ENCODE data around the gene RGS7.
"Not testable (repeated sequence)": the region's sequence is repeated elsewhere in the genome, so short reads cannot be mapped to it uniquely, and the experiment has no call there.

The RGS7 gene

GRCh38 chr1:241221319-241221718 is 135.7 kb downstream of the RGS7 start:
- no peak for TF ChIP-seq CTCF (IDR thresholded peaks at IDR 0.05)
- H3K9me3 Mint-ChIP-seq: no peaks in the 10 kb centered on the region
- H3K36me3 Mint-ChIP-seq (ENCODE audit: low read depth): no peaks in the 10 kb centered on the region
- H3K27me3 Mint-ChIP-seq (ENCODE audit: low read depth, poor library complexity): peaks cover 5% of the 10 kb centered on the region
- H3K4me1 Mint-ChIP-seq: no peaks in the 10 kb centered on the region
- no peak overlapping the region for H3K4me3 Mint-ChIP-seq
- H3K27ac Mint-ChIP-seq: no peak overlapping the region
- no peak for DNase-seq

GRCh38 chr1:241220913-241221312 is 136.1 kb downstream of the RGS7 start:
- not testable (repeated sequence) for H3K27me3 Mint-ChIP-seq (ENCODE audit: low read depth, poor library complexity); H3K9me3 Mint-ChIP-seq; H3K4me3 Mint-ChIP-seq; DNase-seq; H3K36me3 Mint-ChIP-seq (ENCODE audit: low read depth); H3K4me1 Mint-ChIP-seq; H3K27ac Mint-ChIP-seq

- no peaks in the 10 kb centered on the region for H3K4me1 Mint-ChIP-seq
- peak overlapping the region; percentile 43 for H3K27ac Mint-ChIP-seq
- H3K36me3 Mint-ChIP-seq (ENCODE audit: low read depth): no peaks in the 10 kb centered on the region
- no peak overlapping the region for H3K4me3 Mint-ChIP-seq
- H3K27me3 Mint-ChIP-seq (ENCODE audit: low read depth, poor library complexity): peaks cover 2% of the 10 kb centered on the region
- DNase-seq: no peak
- no peaks in the 10 kb centered on the region for H3K9me3 Mint-ChIP-seq
- no peak for TF ChIP-seq CTCF (IDR thresholded peaks at IDR 0.05)
These were observed 137.6 kb downstream of the RGS7 start for GRCh38 chr1:241219449-241219848.

GRCh38 chr1:241217516-241217915 is 139.5 kb downstream of the RGS7 start:
- Mint-ChIP-seq H3K27me3 (ENCODE audit: low read depth, poor library complexity) (peaks cover 2% of the 10 kb centered on the region), H3K36me3 (ENCODE audit: low read depth) (no peaks in the 10 kb centered on the region), H3K9me3 (no peaks in the 10 kb centered on the region), H3K4me3 (no peak overlapping the region), H3K27ac (no peak overlapping the region), H3K4me1 (no peaks in the 10 kb centered on the region)
- TF ChIP-seq CTCF (IDR thresholded peaks at IDR 0.05): no peak
- DNase-seq: no peak

DNA sequence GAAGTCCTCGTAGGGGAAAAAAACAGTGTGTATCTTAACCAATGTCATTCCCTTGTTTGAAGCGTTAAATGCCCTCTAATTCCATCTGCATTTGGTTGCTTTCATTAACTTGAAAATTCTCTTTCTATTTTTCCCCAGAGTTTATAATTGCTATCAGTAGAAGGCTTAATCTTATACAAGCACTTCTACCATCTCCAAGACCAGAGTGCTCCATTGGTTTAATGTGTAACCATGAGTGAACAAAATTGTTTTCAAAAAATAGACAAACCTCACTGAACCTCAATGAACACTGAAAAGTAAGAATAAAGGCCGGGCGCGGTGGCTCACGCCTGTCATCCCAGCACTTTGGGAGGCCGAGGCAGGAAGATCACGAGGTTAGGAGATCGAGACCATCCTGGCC is 141.3 kb downstream of the RGS7 start:
- no peaks in the 10 kb centered on the region for H3K36me3 Mint-ChIP-seq (ENCODE audit: low read depth)
- H3K4me3 Mint-ChIP-seq: no peak overlapping the region
- DNase-seq: no peak
- H3K27ac Mint-ChIP-seq: no peak overlapping the region
- no peaks in the 10 kb centered on the region for H3K9me3 Mint-ChIP-seq
- no peak for TF ChIP-seq CTCF (IDR thresholded peaks at IDR 0.05)
- no peaks in the 10 kb centered on the region for H3K4me1 Mint-ChIP-seq
- peaks cover 2% of the 10 kb centered on the region for H3K27me3 Mint-ChIP-seq (ENCODE audit: low read depth, poor library complexity)

- no peaks in the 10 kb centered on the region for H3K9me3 Mint-ChIP-seq
- H3K27me3 Mint-ChIP-seq (ENCODE audit: low read depth, poor library complexity): peaks cover 2% of the 10 kb centered on the region
- no peak for DNase-seq
- H3K4me1 Mint-ChIP-seq: no peaks in the 10 kb centered on the region
- H3K27ac Mint-ChIP-seq: no peak overlapping the region
- no peak overlapping the region for H3K4me3 Mint-ChIP-seq
- no peaks in the 10 kb centered on the region for H3K36me3 Mint-ChIP-seq (ENCODE audit: low read depth)
- no peak for TF ChIP-seq CTCF (IDR thresholded peaks at IDR 0.05)
These were observed 141.8 kb downstream of the RGS7 start for GRCh38 chr1:241215203-241215602.

All from nephron progenitor cell (in vitro differentiated cells).